GM12875 (cell line): ENCODE results near the gene DCP1B.

ENCODE experiments used
- H3K4me3 ChIP-seq: one replicate; pipeline ENCODE4 v1.5.1; 2011; ENCODE audit warnings: low read depth, low read length, control low read depth
- TF ChIP-seq, protein P1 (sequence below): IDR thresholded peaks from 2 replicates; pipeline ENCODE4 v1.5.1; 2011; ENCODE audit warnings: low read depth, mild to moderate bottlenecking, control low read depth, inconsistent platforms, low read length, moderate library complexity, borderline replicate concordance; ENCODE audit not compliant: insufficient read depth

The DCP1B gene

DNA sequence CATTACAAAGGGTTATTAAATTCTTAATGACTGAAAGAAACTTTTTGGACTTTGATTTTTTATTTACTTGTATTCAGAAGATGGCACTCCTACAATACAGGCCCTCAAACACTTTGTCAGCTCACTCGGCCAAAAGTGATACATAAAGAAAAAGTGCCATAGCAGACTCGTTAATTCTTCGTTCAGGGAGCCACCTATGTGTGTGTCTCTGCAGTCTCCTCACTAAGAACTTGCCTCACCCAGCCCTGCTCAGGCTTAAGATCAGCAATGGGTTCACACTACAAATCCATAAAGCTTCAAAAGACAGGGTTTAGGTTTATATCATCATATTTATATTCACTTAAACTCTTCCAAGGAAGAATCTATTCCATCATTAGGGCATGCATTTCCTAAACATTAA, 11.5 kb downstream of the DCP1B start:
- TF ChIP-seq, protein P1, sequence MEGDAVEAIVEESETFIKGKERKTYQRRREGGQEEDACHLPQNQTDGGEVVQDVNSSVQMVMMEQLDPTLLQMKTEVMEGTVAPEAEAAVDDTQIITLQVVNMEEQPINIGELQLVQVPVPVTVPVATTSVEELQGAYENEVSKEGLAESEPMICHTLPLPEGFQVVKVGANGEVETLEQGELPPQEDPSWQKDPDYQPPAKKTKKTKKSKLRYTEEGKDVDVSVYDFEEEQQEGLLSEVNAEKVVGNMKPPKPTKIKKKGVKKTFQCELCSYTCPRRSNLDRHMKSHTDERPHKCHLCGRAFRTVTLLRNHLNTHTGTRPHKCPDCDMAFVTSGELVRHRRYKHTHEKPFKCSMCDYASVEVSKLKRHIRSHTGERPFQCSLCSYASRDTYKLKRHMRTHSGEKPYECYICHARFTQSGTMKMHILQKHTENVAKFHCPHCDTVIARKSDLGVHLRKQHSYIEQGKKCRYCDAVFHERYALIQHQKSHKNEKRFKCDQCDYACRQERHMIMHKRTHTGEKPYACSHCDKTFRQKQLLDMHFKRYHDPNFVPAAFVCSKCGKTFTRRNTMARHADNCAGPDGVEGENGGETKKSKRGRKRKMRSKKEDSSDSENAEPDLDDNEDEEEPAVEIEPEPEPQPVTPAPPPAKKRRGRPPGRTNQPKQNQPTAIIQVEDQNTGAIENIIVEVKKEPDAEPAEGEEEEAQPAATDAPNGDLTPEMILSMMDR = no peak
- no peak overlapping the region for H3K4me3 ChIP-seq

DNA sequence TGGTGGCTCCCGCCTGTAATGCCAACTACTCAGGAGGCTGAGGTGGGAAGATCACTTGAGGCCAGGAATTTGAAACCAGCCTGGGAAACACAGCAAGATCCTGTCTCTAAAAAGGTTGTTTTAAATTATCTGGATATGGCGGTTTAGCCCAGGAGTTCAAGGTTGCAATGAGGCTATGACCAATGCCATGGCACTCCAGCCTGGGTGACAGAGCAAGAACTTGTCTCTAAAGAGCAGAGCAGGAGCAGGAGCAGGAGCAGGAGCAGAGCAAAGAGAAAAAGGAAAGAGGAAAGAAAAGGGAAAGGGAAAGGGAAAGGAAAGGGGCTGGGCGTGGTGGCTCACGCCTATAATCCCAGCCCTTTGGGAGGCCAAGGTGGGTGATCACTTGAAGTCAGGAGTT, 15.1 kb downstream of the DCP1B start:
- TF ChIP-seq, protein P1 = no peak
- no peak overlapping the region for H3K4me3 ChIP-seq

DNA sequence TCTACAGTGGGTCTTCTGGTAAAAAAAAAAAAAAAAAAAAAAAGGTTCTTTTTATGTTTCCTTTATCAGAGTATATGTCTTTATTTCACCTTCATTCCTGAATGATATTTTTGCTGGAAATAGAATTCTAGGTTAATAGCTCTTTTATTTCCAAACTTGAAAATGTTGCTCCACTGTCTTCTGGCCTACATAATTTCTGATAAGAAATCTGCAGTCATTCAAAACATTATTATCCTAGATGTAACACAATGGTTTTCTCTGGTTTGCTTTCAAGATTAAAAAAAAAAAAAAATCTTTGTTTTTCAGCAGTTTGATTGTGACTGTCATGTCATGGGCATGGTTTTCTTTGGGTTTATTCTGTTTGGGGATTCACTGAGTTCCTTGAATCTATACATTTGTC, 19.5 kb downstream of the DCP1B start:
- H3K4me3 ChIP-seq = no peak overlapping the region
- TF ChIP-seq, protein P1 = no peak

DNA sequence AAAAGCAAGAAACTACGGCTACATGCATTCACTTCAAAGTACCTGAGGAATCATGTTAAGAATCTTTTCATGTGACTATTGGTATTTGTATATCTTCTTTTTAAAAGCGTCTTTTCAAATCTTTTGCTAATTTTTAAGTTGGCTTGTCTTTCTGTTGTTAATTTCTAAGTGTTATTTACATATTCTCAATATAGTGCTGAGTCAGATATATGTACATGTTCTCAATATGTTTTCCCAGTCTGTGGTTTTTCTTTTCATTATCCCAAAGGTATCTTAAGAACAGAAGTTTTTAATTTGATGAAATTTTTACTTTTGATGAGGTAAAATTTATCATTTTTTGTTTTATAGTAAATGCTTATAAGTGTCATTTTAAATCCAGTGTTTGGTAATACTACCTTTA, 24.0 kb downstream of the DCP1B start:
- TF ChIP-seq, protein P1 = no peak
- no peak overlapping the region for H3K4me3 ChIP-seq

DNA sequence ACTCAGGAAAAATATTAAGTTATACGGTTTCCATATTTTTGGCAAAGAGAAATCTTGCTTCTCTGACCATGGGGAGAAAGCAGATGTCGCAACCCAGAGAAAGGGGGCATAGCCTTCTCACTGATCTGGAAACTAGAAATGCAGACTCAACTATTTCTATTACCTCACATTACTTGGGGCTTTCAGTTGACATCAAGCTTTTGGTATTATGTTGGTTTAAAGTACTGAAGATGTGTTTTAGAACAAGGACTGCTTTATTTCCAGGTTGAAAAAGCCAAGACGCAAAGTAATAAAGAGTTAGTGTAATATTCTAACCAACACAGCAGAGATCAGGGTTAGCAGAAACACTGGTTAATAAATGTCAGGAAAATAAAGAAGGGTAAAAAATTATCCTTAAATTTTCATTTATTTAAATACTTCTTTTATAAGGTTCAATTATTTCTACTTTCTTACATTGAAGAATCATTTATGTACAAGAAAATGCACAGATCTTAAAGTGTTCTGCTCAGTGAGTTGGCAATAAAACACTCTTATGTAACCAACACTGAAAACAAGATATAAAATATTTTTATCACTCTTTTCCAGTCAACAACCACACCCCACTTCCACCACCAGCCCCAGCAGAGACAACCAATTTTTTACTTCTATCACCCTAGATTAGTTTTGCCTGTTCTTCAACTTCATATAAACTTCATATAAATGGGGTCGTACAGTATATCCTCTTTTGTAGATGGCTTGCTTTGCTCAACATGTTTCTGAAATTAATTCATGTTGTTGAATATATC, 26.0 kb downstream of the DCP1B start:
- no peak overlapping the region for H3K4me3 ChIP-seq
- TF ChIP-seq, protein P1 = no peak

DNA sequence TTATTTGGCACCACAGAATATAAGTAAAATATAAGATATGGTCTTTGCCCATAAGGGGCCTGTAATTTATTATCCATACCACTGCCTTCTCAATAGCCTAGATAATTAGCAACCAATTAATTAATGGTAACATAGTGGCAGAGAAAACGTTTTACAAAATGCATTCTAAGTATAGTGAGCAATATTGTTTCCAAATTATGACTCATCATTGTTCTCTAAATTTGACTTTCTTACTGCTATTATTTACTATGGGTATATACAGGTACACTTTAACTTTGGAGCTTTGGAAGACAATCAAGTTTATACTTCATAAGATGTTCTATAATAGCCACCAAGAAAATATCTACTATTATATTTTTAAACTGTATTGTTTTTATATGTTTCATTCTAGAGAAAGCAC, 26.7 kb downstream of the DCP1B start:
- TF ChIP-seq, protein P1 = no peak
- no peak overlapping the region for H3K4me3 ChIP-seq

DNA sequence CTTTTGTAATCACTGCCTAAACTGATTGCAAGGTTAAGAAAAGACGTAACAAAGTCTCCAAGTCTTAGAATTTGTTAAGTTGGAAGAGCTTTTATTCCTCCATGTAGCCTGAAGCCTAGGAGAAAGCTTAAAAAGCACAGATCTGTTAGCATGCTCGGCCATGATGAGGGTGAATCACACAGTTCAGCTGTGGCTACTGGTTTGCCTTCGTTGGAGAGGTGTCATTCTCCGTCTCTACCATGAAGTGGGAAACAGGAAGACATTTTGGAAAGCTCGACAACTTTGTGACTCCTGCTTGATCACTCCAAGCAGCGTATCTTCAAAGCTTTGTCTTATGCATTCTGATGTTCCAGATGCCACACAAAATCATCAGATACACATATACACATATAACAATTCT, 27.1 kb downstream of the DCP1B start:
- H3K4me3 ChIP-seq = no peak overlapping the region
- TF ChIP-seq, protein P1 = no peak
